NCI-H2107 treated with DMSO at 0.1 percent for 48 hours (cell line): ENCODE results near the gene KCTD20.

Source experiments
- DNase-seq: peaks from one replicate; lab custom pipeline; 2025; ENCODE audit not compliant: unreplicated experiment; lab: John Stamatoyannopoulos, UW

KCTD20 gene

GRCh38 chr6:36492092-36492491, 49.3 kb downstream of the KCTD20 start:
- DNase-seq, result no peak

GRCh38 chr6:36492621-36493020, 49.8 kb downstream of the KCTD20 start:
- no peak for DNase-seq

GRCh38 chr6:36493319-36493718, 50.5 kb downstream of the KCTD20 start:
- DNase-seq, result no peak

GRCh38 chr6:36493859-36494258, 51.1 kb downstream of the KCTD20 start:
- DNase-seq, result no peak

GRCh38 chr6:36495086-36495485, 52.3 kb downstream of the KCTD20 start:
- no peak for DNase-seq

- DNase-seq, result no peak
These were observed 57.1 kb downstream of the KCTD20 start for GRCh38 chr6:36499918-36500317.

- no peak for DNase-seq
These were observed 58.9 kb downstream of the KCTD20 start for GRCh38 chr6:36501686-36502085.

GRCh38 chr6:36504181-36504580, 61.4 kb downstream of the KCTD20 start:
- DNase-seq, result no peak

GRCh38 chr6:36504982-36505381, 62.2 kb downstream of the KCTD20 start:
- DNase-seq, result no peak

GRCh38 chr6:36505744-36506534, 63.1 kb downstream of the KCTD20 start:
- no peak for DNase-seq

- DNase-seq, result no peak
These were observed 63.8 kb downstream of the KCTD20 start for GRCh38 chr6:36506611-36507010.

- no peak for DNase-seq
These were observed 65.7 kb downstream of the KCTD20 start for GRCh38 chr6:36508532-36508931.

- no peak for DNase-seq
These were observed 67.6 kb downstream of the KCTD20 start for GRCh38 chr6:36510365-36510764.

- DNase-seq, result no peak
These were observed 72.0 kb downstream of the KCTD20 start for GRCh38 chr6:36514554-36515456.

GRCh38 chr6:36515844-36516243, 73.0 kb downstream of the KCTD20 start:
- DNase-seq, result no peak

GRCh38 chr6:36516559-36516958, 73.8 kb downstream of the KCTD20 start:
- DNase-seq, result no peak

GRCh38 chr6:36516988-36517387, 74.2 kb downstream of the KCTD20 start:
- DNase-seq, result no peak

- no peak for DNase-seq
These were observed 74.6 kb downstream of the KCTD20 start for GRCh38 chr6:36517408-36517807.

- DNase-seq, result no peak
These were observed 76.6 kb downstream of the KCTD20 start for GRCh38 chr6:36519352-36519751.

- DNase-seq, result no peak
These were observed 80.7 kb downstream of the KCTD20 start for GRCh38 chr6:36523451-36523850.

- no peak for DNase-seq
These were observed 81.2 kb downstream of the KCTD20 start for GRCh38 chr6:36523936-36524499.

GRCh38 chr6:36524871-36525270, 82.1 kb downstream of the KCTD20 start:
- DNase-seq, result no peak
